Activated CD4-positive, alpha-beta T cell treated with anti-CD3 and anti-CD28 coated beads, Interleukin-2, amount 10 ng/mL, durations not matched to agents 7 days and 5 days (primary cell): Measurements from ENCODE around the gene C10orf71. TPM values are rescaled to one million over a fixed set of nuclear protein-coding genes. Genes with fewer than 3 reads are reported as not detected.

Source experiments
- CTCF ChIA-PET: fragments of 350-600 bp; sonication (Branson Sonifier 250); formaldehyde crosslinking; loops from one replicate; lab custom pipeline; 2021; ENCODE audit warnings: antibody characterized with exemption; lab: Charles Lee
- POLR2A ChIA-PET: fragments of 350-600 bp; sonication (Branson Sonifier 250); formaldehyde crosslinking; loops from one replicate; lab custom pipeline; 2021; ENCODE audit warnings: antibody characterized with exemption; lab: Charles Lee
- DNase-seq: peaks from one replicate; pipeline ENCODE4 v3.0.0-alpha.2; 2020
- H3K27ac Mint-ChIP-seq: one replicate; pipeline ENCODE4 v1.8.0; 2021; ENCODE audit warnings: mild to moderate bottlenecking, moderate library complexity, mixed read lengths
- H3K27me3 Mint-ChIP-seq: one replicate; pipeline ENCODE4 v1.8.0; 2021; ENCODE audit warnings: mixed read lengths
- H3K36me3 Mint-ChIP-seq: one replicate; pipeline ENCODE4 v1.8.0; 2021; ENCODE audit warnings: low read depth, mixed read lengths
- H3K4me1 Mint-ChIP-seq: one replicate; pipeline ENCODE4 v1.8.0; 2021; ENCODE audit warnings: mixed read lengths
- H3K4me3 Mint-ChIP-seq: one replicate; pipeline ENCODE4 v1.8.0; 2021; ENCODE audit warnings: mild to moderate bottlenecking, moderate library complexity, mixed read lengths
- H3K9me3 Mint-ChIP-seq: one replicate; pipeline ENCODE4 v1.8.0; 2021; ENCODE audit warnings: mixed read lengths
- total RNA-seq, 2 experiments: library from RNA; stranded (reverse); gene quantifications; one replicate each; pipeline ENCODE4 v1.2.3, GENCODE V29; 2021

The C10orf71 gene
- total RNA-seq, 2 experiments from 2014 or later = not detected

GRCh38 chr10:49290607-49291006 lies 8.4 kb upstream of the C10orf71 start:
- H3K4me1 Mint-ChIP-seq = no peaks in the 10 kb centered on the region
- H3K9me3 Mint-ChIP-seq = no peaks in the 10 kb centered on the region
- ChIA-PET POLR2A (no interaction called here), CTCF (no interaction called here)
- no peak for DNase-seq
- H3K27ac Mint-ChIP-seq = no peak overlapping the region
- H3K4me3 Mint-ChIP-seq = no peak overlapping the region
- peaks cover 20% of the 10 kb centered on the region for H3K27me3 Mint-ChIP-seq
- H3K36me3 Mint-ChIP-seq = no peaks in the 10 kb centered on the region

DNA sequence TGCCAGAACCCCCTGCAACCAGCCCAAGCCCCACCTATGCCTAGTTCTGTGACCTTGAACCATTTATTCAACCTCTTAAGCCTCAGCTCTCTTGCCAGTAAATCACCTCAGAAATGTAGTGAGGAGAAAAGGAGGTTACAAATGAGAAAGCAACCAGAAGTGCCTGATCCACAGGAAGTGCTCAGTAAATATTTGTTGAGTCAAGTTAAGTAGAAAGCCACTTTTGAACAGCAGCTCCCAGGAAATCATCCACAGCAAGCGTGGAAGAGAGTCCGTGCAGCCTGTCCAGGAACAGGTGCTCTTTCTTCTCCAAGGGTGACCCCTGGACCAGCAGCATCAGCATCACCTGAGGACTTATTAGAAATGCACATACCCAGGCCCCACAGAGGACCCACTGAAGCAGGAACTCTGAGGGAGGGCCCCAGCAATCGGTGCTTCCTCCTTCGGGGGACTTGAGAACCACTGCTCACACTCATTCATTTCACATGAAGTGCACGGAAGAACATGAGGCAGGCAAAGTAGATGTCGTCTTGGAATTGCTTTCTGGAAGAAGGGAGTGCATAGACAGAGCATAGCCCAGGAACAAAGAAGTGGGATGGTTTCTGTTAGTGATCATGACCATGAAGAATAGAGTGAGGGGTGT lies 6.3 kb upstream of the C10orf71 start:
- CTCF ChIA-PET = no interaction called here
- POLR2A ChIA-PET = no interaction called here
- H3K9me3 Mint-ChIP-seq = no peaks in the 10 kb centered on the region
- H3K4me3 Mint-ChIP-seq = no peak overlapping the region
- H3K36me3 Mint-ChIP-seq = no peaks in the 10 kb centered on the region
- H3K4me1 Mint-ChIP-seq = no peaks in the 10 kb centered on the region
- H3K27ac Mint-ChIP-seq = no peak overlapping the region
- no peak for DNase-seq
- H3K27me3 Mint-ChIP-seq = peaks cover 17% of the 10 kb centered on the region

- Mint-ChIP-seq H3K36me3 (no peaks in the 10 kb centered on the region), H3K27ac (no peak overlapping the region), H3K4me3 (no peak overlapping the region), H3K27me3 (peaks cover 17% of the 10 kb centered on the region), H3K9me3 (no peaks in the 10 kb centered on the region), H3K4me1 (no peaks in the 10 kb centered on the region)
- ChIA-PET POLR2A (no interaction called here), CTCF (interaction anchor here (1.1 kb wide), 1 partner anchor 10 kb away, joined by 3 read pairs; no protein-coding TSS in a partner anchor)
- DNase-seq = no peak
Measured at GRCh38 chr10:49293208-49293603, 5.8 kb upstream of the C10orf71 start.

DNA sequence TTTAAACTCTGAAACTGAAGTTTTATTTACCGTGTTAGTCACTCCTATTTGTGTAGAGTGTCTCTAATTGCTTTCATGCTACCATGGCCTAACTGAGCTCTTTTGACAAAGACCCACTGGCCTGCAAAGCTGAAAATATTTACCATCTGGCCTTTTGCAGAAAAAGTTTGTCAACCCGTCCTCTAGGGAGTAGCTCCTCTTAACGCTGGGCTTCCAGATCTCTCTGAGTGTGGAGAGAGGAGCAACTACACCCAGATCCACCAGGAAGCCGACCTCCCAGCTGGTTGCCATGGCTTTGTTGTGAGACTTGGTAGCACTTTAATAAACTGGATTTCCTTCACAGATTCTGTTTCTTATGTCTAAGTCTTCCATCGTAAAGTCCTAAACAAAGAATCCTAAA lies 4.2 kb upstream of the C10orf71 start:
- Mint-ChIP-seq H3K36me3 (no peaks in the 10 kb centered on the region), H3K9me3 (no peaks in the 10 kb centered on the region), H3K27me3 (peaks cover 17% of the 10 kb centered on the region), H3K4me3 (no peak overlapping the region), H3K4me1 (no peaks in the 10 kb centered on the region), H3K27ac (no peak overlapping the region)
- POLR2A ChIA-PET = no interaction called here
- DNase-seq = no peak
- CTCF ChIA-PET = no interaction called here

DNA sequence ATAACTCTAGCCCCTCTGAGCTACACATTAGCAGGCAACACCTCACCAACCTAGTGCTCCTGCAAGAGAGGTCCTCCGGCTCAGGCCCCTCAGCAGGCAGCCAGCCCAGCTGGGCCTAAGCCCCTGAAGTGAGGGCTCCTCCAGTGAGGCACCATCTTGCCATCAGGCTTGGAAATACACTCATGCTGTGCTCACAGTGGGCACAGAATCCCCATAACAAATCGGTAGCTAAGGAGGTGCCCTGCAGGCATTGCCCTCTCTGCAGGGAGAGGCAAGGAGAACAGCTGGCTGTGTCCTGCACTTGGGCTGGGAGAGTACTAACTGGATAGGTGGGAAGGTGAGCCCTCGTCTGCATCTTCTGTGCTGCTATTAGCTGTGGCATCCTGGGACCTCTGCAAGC lies 3.7 kb upstream of the C10orf71 start:
- no peak for DNase-seq
- H3K9me3 Mint-ChIP-seq = no peaks in the 10 kb centered on the region
- no peaks in the 10 kb centered on the region for H3K4me1 Mint-ChIP-seq
- H3K36me3 Mint-ChIP-seq = no peaks in the 10 kb centered on the region
- peaks cover 14% of the 10 kb centered on the region for H3K27me3 Mint-ChIP-seq
- CTCF ChIA-PET = interaction anchor here (0.6 kb wide), 1 partner anchor 9 kb away, joined by 3 read pairs; no protein-coding TSS in a partner anchor
- POLR2A ChIA-PET = no interaction called here
- H3K4me3 Mint-ChIP-seq = no peak overlapping the region
- H3K27ac Mint-ChIP-seq = no peak overlapping the region

GRCh38 chr10:49296382-49296781 lies 2.6 kb upstream of the C10orf71 start:
- Mint-ChIP-seq H3K27me3 (peaks cover 10% of the 10 kb centered on the region), H3K4me3 (no peak overlapping the region), H3K27ac (no peak overlapping the region), H3K9me3 (no peaks in the 10 kb centered on the region), H3K4me1 (no peaks in the 10 kb centered on the region), H3K36me3 (no peaks in the 10 kb centered on the region)
- no peak for DNase-seq
- CTCF ChIA-PET = interaction anchor here (1.4 kb wide), 1 partner anchor 76 kb away, joined by 3 read pairs; no protein-coding TSS in a partner anchor
- POLR2A ChIA-PET = no interaction called here

- H3K36me3 Mint-ChIP-seq = no peaks in the 10 kb centered on the region
- no peak overlapping the region for H3K4me3 Mint-ChIP-seq
- H3K27me3 Mint-ChIP-seq = peaks cover 8% of the 10 kb centered on the region
- ChIA-PET CTCF (interaction anchor here (1.4 kb wide), 1 partner anchor 76 kb away, joined by 3 read pairs; no protein-coding TSS in a partner anchor), POLR2A (no interaction called here)
- H3K9me3 Mint-ChIP-seq = no peaks in the 10 kb centered on the region
- H3K4me1 Mint-ChIP-seq = no peaks in the 10 kb centered on the region
- DNase-seq = no peak
- H3K27ac Mint-ChIP-seq = no peak overlapping the region
Measured at GRCh38 chr10:49296836-49297235, 2.1 kb upstream of the C10orf71 start.

DNA sequence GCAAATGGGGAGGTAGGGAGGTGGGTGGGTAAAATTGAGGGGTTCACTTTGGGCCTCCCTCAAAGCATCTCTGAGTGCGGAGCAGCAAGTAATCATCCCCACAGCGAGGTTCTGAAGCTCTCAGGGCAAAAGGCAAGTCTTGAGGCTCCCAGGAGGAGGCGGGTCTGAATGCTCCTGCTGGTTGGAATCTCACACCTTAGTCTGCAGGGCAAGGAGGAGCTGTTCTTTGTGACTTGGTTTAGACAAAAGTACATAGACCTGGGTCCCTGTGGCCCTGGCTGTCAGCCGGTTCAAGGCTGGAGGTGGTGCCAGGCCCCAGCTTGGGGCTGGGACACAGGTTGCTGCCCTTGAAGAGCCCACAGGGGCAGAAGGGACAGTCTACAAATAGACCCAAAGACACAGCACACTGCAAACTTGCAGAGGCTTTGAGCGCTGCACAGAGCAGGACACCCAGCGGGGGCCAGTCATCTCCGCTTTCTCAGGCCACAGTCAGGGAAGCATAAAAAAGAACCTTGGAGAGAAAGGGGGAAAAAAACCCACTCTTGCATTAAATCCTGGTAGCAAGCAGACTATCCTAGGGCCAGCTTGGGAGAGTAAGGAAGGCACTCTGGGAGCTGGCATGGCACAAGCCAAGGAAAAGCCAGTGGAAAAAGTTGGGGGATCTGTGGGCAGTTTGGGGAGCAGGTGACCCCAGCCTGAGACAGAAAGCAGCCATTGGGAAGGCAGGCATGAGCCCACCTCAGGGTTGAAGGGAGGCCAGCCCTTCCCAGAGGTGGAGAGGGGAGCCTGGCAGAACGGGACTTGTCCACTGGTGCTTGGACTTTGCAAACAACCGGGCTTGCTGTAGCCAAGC lies 926 bp upstream of the C10orf71 start:
- no peak overlapping the region for H3K4me3 Mint-ChIP-seq
- H3K27ac Mint-ChIP-seq = no peak overlapping the region
- ChIA-PET POLR2A (no interaction called here), CTCF (no interaction called here)
- no peaks in the 10 kb centered on the region for H3K4me1 Mint-ChIP-seq
- no peaks in the 10 kb centered on the region for H3K9me3 Mint-ChIP-seq
- no peaks in the 10 kb centered on the region for H3K36me3 Mint-ChIP-seq
- DNase-seq = no peak
- H3K27me3 Mint-ChIP-seq = peaks cover 3% of the 10 kb centered on the region

DNA sequence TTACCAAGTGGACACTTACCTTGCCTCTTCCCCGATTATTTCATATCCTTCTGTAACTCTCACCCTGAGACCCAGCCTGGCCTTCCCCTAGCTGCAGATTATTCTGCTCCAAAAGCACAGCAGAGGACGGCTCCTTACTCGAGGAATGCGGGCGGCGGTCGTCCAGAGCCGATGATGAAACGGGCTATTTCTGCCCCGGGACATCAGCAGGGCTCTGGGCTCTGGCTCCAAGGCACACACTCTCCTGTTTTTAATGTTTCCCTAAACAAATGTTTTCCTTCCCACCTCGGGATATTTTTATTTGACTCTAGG lies 343 bp upstream of the C10orf71 start:
- Mint-ChIP-seq H3K9me3 (no peaks in the 10 kb centered on the region), H3K27ac (no peak overlapping the region), H3K27me3 (peaks cover 2% of the 10 kb centered on the region), H3K4me3 (no peak overlapping the region), H3K4me1 (no peaks in the 10 kb centered on the region), H3K36me3 (no peaks in the 10 kb centered on the region)
- ChIA-PET POLR2A (no interaction called here), CTCF (no interaction called here)
- no peak for DNase-seq

GRCh38 chr10:49299816-49300139 lies 808 bp downstream of the C10orf71 start:
- Mint-ChIP-seq H3K27me3 (peaks cover 2% of the 10 kb centered on the region), H3K27ac (no peak overlapping the region), H3K9me3 (no peaks in the 10 kb centered on the region), H3K36me3 (no peaks in the 10 kb centered on the region), H3K4me3 (no peak overlapping the region), H3K4me1 (no peaks in the 10 kb centered on the region)
- ChIA-PET POLR2A (no interaction called here), CTCF (interaction anchor here (0.8 kb wide), 1 partner anchor 11 kb away, joined by 4 read pairs; no protein-coding TSS in a partner anchor)
- DNase-seq = no peak

DNA sequence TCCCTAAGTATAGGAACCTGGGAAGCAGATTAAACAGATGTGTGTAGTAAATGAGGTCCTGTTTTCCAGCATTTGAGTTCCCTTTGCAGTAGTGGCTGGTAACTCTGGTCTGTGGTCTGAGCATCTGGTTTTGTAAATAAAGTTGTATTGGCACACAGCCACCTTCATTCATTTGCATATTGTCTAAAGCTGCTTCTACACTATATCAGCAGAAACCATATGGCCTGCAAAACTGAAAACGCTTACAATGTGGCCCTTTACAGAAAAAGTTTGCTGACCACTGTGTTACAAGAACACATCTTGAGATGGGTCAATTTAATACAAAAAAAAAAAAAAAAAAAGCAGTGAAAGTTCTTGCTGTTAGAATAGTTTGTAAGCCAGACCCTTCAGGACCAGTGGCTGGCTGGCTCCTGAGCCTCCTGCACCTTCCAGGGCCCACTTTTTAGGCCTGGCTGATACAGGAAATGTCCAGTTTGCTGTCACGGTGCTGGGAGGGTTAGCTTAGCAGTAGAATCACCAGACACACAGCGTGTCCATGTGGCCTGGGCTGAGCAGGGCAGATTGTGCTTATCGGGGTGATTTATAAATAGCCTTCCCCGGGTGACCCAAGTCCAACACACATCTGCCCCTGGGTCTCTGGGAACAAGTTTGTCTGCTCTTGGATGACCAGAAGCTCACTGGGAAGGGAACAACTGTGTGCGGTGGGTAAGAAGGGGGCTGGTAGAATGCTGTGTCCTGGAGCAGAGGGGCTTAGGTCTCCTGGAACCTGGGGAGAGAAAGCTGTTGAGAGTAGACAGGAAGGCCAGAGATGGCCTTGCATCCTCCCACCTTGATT lies 1.4 kb downstream of the C10orf71 start:
- Mint-ChIP-seq H3K9me3 (no peaks in the 10 kb centered on the region), H3K36me3 (no peaks in the 10 kb centered on the region), H3K27ac (no peak overlapping the region), H3K4me1 (no peaks in the 10 kb centered on the region), H3K4me3 (no peak overlapping the region), H3K27me3 (peaks cover 2% of the 10 kb centered on the region)
- ChIA-PET POLR2A (no interaction called here), CTCF (interaction anchor here (0.5 to 0.8 kb wide), 2 partner anchors 12 to 63 kb away, joined by 3 to 4 read pairs; no protein-coding TSS in a partner anchor)
- no peak for DNase-seq

- ChIA-PET CTCF (interaction anchor here (0.5 kb wide), 1 partner anchor 64 kb away, joined by 3 read pairs; no protein-coding TSS in a partner anchor), POLR2A (no interaction called here)
- H3K36me3 Mint-ChIP-seq = no peaks in the 10 kb centered on the region
- no peaks in the 10 kb centered on the region for H3K4me1 Mint-ChIP-seq
- no peak overlapping the region for H3K4me3 Mint-ChIP-seq
- no peaks in the 10 kb centered on the region for H3K9me3 Mint-ChIP-seq
- DNase-seq = no peak
- H3K27ac Mint-ChIP-seq = no peak overlapping the region
- peaks cover 2% of the 10 kb centered on the region for H3K27me3 Mint-ChIP-seq
Measured at GRCh38 chr10:49301302-49301701, 2.3 kb downstream of the C10orf71 start.

DNA sequence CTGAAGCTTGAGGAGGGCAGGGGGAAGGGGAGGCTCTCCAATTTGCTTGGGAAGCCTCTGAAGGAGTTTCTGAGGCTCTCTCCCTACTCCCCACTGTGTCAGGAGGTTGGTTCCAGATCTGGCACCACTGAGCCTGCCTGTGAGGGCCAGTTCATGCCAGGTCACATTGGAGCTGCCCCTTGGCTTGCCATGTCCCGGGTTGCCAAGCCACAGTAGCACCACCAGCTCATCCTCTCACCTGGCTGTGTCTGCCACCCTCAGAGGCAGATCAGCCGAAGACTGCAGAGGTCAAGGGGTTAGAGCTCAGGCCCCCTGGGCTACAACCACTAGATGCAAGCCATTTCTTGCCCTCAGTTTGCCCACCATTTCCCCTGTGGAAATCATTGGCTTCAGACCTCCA lies 3.1 kb downstream of the C10orf71 start:
- DNase-seq = no peak
- no peaks in the 10 kb centered on the region for H3K4me1 Mint-ChIP-seq
- ChIA-PET POLR2A (no interaction called here), CTCF (interaction anchor here (1.6 kb wide), 1 partner anchor 8 kb away, joined by 3 read pairs; no protein-coding TSS in a partner anchor)
- H3K36me3 Mint-ChIP-seq = no peaks in the 10 kb centered on the region
- H3K4me3 Mint-ChIP-seq = no peak overlapping the region
- no peaks in the 10 kb centered on the region for H3K9me3 Mint-ChIP-seq
- no peak overlapping the region for H3K27ac Mint-ChIP-seq
- peaks cover 2% of the 10 kb centered on the region for H3K27me3 Mint-ChIP-seq
